GM12865 (cell line): ENCODE measurements around the gene SPP1.

ENCODE experiments used
- DNase-seq: peaks from one replicate; pipeline ENCODE4 v3.0.0; 2010; ENCODE audit warnings: low read depth
- H3K4me3 ChIP-seq: 2 replicates; pipeline ENCODE4 v1.5.1; 2011; ENCODE audit warnings: mild to moderate bottlenecking, low read depth, low read length, control low read depth
- TF ChIP-seq, protein P1 (sequence below): IDR thresholded peaks from 2 replicates; pipeline ENCODE4 v1.5.1; 2011; ENCODE audit warnings: low read length, control low read depth, low read depth, inconsistent platforms; ENCODE audit not compliant: insufficient read depth; ENCODE audit errors: missing control alignments

Gene SPP1

DNA sequence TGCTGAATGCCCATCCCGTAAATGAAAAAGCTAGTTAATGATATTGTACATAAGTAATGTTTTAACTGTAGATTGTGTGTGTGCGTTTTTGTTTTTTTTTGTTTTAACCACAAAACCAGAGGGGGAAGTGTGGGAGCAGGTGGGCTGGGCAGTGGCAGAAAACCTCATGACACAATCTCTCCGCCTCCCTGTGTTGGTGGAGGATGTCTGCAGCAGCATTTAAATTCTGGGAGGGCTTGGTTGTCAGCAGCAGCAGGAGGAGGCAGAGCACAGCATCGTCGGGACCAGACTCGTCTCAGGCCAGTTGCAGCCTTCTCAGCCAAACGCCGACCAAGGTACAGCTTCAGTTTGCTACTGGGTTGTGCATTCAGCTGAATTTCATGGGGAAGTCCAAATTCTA is at the start of gene SPP1:
Gene SPP1 (plus strand): TSS at position 249 of the 400 bp plus-strand sequence. CDS start 1,182 bp downstream, outside the sequence.
- peak; percentile 4 for DNase-seq
- H3K4me3 ChIP-seq, result no peak within 1 kb of the TSS
- TF ChIP-seq, protein P1, sequence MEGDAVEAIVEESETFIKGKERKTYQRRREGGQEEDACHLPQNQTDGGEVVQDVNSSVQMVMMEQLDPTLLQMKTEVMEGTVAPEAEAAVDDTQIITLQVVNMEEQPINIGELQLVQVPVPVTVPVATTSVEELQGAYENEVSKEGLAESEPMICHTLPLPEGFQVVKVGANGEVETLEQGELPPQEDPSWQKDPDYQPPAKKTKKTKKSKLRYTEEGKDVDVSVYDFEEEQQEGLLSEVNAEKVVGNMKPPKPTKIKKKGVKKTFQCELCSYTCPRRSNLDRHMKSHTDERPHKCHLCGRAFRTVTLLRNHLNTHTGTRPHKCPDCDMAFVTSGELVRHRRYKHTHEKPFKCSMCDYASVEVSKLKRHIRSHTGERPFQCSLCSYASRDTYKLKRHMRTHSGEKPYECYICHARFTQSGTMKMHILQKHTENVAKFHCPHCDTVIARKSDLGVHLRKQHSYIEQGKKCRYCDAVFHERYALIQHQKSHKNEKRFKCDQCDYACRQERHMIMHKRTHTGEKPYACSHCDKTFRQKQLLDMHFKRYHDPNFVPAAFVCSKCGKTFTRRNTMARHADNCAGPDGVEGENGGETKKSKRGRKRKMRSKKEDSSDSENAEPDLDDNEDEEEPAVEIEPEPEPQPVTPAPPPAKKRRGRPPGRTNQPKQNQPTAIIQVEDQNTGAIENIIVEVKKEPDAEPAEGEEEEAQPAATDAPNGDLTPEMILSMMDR, result no peak

DNA sequence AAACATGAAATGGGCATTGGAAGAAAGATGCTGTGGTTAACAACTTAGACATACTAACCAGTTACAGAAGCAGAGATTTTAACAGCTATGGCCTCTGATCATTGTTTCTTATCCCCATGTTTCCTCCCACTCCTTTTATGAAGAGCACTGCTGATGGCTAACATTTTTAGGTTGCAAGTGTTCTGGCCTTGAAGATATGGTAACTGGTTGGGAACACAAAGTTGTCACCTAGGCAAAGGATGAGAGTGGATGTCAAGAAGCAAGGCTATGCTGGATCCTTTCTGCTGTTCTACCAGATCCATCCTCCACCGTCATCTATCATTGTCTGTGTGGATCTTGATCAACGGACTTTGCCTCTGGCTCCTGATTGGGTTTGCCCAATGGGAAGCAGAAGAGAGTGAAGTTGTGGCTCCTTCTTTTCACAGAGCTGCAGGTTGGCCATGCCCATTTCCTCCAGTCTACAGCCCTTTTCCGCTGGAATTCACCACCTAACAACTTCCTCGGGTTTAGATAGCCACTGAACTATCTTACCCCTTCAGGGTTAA is 48.9 kb upstream of the SPP1 start:
- TF ChIP-seq, protein P1, result no peak
- no peak overlapping the region for H3K4me3 ChIP-seq
- no peak for DNase-seq

DNA sequence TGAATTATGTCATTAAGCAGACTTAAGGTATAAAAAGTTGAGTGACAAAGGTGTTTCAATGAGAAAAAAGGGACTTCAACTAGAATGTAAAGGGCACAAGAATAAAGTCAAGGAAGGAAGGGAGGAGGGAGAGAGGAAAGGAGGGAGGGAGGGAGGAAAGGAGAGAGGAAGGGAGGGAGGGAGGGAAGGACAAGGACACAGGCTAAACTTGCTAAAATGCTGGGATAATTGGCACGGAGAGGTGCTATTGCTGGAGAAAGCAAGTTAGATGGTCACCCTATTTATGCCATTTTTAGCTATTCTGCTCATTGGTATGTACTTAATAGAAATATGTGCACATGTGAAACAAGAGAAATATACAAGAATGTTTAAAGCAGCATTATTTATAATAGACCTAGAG is 44.9 kb upstream of the SPP1 start:
- DNase-seq, result no peak
- H3K4me3 ChIP-seq, result no peak overlapping the region
- TF ChIP-seq, protein P1, result no peak

DNA sequence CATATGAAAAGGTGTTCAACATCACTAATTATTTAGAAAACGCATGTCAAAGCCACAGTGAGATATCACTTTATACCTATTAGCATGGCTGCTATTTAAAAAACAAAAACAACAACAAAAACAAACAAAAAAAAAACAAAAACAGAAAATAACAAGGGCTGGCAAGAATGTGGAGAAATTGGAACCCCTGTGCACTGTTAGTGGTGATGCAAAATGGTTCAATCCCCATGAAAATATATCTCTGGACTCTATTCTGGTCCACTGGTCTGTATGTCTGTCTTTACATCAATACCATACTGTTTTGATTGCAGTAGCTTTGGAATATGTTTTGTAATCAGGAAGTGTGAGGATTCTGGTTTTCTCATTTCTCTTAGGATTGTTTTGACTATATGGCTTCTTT is 43.6 kb upstream of the SPP1 start:
- DNase-seq, result no peak
- TF ChIP-seq, protein P1, result no peak
- no peak overlapping the region for H3K4me3 ChIP-seq

DNA sequence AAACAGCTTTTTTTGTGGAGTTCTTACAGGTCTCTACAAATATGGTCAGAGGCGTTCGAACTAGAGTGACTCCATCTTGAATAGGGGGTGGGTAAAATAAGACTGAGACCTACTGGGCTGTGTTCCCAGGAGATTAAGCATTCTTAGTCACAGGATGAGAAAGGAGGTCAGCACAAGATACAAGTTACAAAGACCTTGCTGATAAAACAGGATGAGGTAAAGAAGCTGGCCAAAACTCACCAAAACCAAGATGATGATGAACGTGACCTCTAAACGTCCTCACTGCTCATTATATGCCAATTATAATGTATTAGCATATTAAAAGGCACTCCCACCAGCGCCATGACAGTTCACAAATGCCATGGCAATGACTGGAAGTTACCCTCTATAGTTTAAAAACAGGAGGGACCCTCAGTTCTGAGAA is 42.8 kb upstream of the SPP1 start:
- TF ChIP-seq, protein P1, result no peak
- DNase-seq, result no peak
- no peak overlapping the region for H3K4me3 ChIP-seq

DNA sequence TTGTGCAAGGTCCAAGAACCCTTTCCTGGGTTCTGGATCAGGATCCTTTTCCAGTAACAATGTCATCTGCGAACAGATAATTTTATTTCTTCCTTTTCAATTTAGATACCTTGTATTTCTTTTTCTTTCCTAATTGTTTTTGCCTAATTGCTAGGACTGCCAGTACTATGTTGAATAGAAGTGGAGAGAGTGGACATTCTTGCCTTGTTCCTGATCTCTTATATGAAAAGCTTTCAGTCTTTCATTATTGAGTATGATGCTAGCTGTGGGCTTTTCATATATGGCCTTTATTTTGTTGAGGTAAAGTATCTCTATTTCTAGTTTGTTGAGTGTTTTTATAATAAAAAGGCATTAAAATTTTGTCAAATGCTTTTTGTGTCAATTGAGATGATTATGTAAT is 42.2 kb upstream of the SPP1 start:
- no peak for DNase-seq

DNA sequence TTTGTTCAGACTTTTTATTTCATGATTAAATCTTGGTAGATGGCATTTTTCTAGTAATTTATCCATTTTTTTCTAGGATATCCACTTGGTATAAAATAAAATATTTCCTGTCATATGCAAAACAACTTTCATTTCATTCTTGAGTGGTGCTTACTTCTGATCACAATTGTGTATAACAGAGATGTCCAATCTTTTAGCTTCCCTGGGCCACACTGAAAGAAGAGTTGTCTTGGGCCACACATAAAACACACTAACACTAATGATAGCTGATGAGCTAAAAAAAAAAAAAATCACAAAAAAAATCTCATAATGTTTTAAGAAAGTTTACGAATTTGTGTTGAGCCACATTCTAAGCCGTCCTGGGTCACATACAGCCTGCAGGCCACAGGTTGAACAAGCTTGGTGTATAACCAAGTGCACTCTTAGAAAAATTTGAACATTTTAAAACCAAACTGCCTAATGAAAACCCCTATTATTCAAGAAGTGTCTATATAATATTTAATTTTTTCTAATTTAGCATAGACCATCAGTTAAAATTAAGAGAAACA is 41.3 kb upstream of the SPP1 start:
- H3K4me3 ChIP-seq, result no peak overlapping the region
- TF ChIP-seq, protein P1, result no peak
- no peak for DNase-seq

More for the DNA sequence above, 42.2 kb upstream of the SPP1 start:
- no peak overlapping the region for H3K4me3 ChIP-seq
- TF ChIP-seq, protein P1, result no peak
